Measurements from ENCODE around the gene TXNRD1.

TXNRD1 gene

GRCh38 chr12:104296718-104297117 is 81.1 kb downstream of the TXNRD1 start:
- no peak for DNase-seq (ENCODE audit: low read depth)
- TF ChIP-seq POLR2A (IDR thresholded peaks at IDR 0.05; ENCODE audit: extremely low read depth, insufficient read length) (no peak), MYC (IDR thresholded peaks at IDR 0.05; ENCODE audit: low read depth, low read length) (no peak), MAX (IDR thresholded peaks at IDR 0.05; ENCODE audit: low read depth, low read length) (no peak), CTCF (IDR thresholded peaks at IDR 0.05; ENCODE audit: low read depth, low read length) (no peak)

GRCh38 chr12:104297477-104298113 is 82.0 kb downstream of the TXNRD1 start:
- no peak overlapping the region for H3K4me3 ChIP-seq (ENCODE audit: low read depth, low read length)
- no peak for DNase-seq (ENCODE audit: low read depth)
- TF ChIP-seq POLR2A (IDR thresholded peaks at IDR 0.05; ENCODE audit: extremely low read depth, insufficient read length) = no peak

More at GRCh38 chr12:104296718-104297117, 81.1 kb downstream of the TXNRD1 start:
- H3K4me3 ChIP-seq (ENCODE audit: low read depth, low read length) = no peak overlapping the region

- no peak overlapping the region for H3K4me3 ChIP-seq (ENCODE audit: low read depth, low read length)
- DNase-seq (ENCODE audit: low read depth) = no peak
- TF ChIP-seq CTCF (IDR thresholded peaks at IDR 0.05; ENCODE audit: low read depth, low read length) (no peak), MAX (IDR thresholded peaks at IDR 0.05; ENCODE audit: low read depth, low read length) (no peak), POLR2A (IDR thresholded peaks at IDR 0.05; ENCODE audit: extremely low read depth, insufficient read length) (no peak), MYC (IDR thresholded peaks at IDR 0.05; ENCODE audit: low read depth, low read length) (no peak)
Measured at GRCh38 chr12:104299842-104300481, 84.4 kb downstream of the TXNRD1 start.

GRCh38 chr12:104303538-104304151 is 88.1 kb downstream of the TXNRD1 start, which contains the start of gene EID3:
EID3 (plus strand) TSS chr12:104303739; CDS start chr12:104303935, 196 bp downstream.
- no peak within 1 kb of the TSS for H3K4me3 ChIP-seq (ENCODE audit: low read depth, low read length)
- TF ChIP-seq MAX (IDR thresholded peaks at IDR 0.05; ENCODE audit: low read depth, low read length) (no peak), MYC (IDR thresholded peaks at IDR 0.05; ENCODE audit: low read depth, low read length) (no peak), CTCF (IDR thresholded peaks at IDR 0.05; ENCODE audit: low read depth, low read length) (no peak), POLR2A (IDR thresholded peaks at IDR 0.05; ENCODE audit: extremely low read depth, insufficient read length) (no peak)
- DNase-seq (ENCODE audit: low read depth) = no peak

GRCh38 chr12:104304261-104305009 is 88.9 kb downstream of the TXNRD1 start:
- no peak overlapping the region for H3K4me3 ChIP-seq (ENCODE audit: low read depth, low read length)
- TF ChIP-seq POLR2A (IDR thresholded peaks at IDR 0.05; ENCODE audit: extremely low read depth, insufficient read length) = no peak
- TF ChIP-seq MYC (IDR thresholded peaks at IDR 0.05; ENCODE audit: low read depth, low read length) = no peak
- TF ChIP-seq MAX (IDR thresholded peaks at IDR 0.05; ENCODE audit: low read depth, low read length) = no peak
- TF ChIP-seq CTCF (IDR thresholded peaks at IDR 0.05; ENCODE audit: low read depth, low read length) = no peak
- no peak for DNase-seq (ENCODE audit: low read depth)
